GM23338 (cell line): ENCODE measurements around the gene PRKCI. TPM values are rescaled to one million over a fixed set of nuclear protein-coding genes. Genes with fewer than 3 reads are reported as not detected.

ENCODE experiments used
- ATAC-seq: fragments of 200-7000 bp; cut with Tn5 transposase; 3 replicates; pipeline ENCODE4 v1.9.1; 2020
- DNase-seq: peaks from one replicate; pipeline ENCODE4 v3.0.0-alpha.2; 2015; ENCODE audit warnings: low spot score
- H2AFZ ChIP-seq: fragments of 200-600 bp; sonication (generic); 2 replicates; pipeline ENCODE4 v1.8.0; 2016; ENCODE audit warnings: antibody characterized with exemption, mild to moderate bottlenecking, moderate library complexity
- H3F3A ChIP-seq: fragments of 200-600 bp; sonication (generic); replicated peaks from 2 replicates; pipeline ENCODE4 v1.8.0; 2017; ENCODE audit warnings: antibody characterized with exemption, mixed run types, low read depth
- H3K27ac ChIP-seq: fragments of 200-600 bp; sonication (generic); 2 replicates; pipeline ENCODE4 v1.6.1; 2016; ENCODE audit warnings: low read depth
- H3K27me3 ChIP-seq: fragments of 200-600 bp; sonication (generic); 2 replicates; pipeline ENCODE4 v1.8.0; 2016; ENCODE audit warnings: mild to moderate bottlenecking, mixed run types, moderate library complexity; ENCODE audit not compliant: insufficient read depth
- H3K36me3 ChIP-seq: fragments of 200-600 bp; sonication (generic); 2 replicates; pipeline ENCODE4 v1.8.0; 2016; ENCODE audit warnings: mild to moderate bottlenecking; ENCODE audit not compliant: insufficient read depth
- H3K4me1 ChIP-seq: fragments of 200-600 bp; sonication (generic); 2 replicates; pipeline ENCODE4 v1.8.0; 2016; ENCODE audit warnings: mild to moderate bottlenecking, moderate library complexity; ENCODE audit not compliant: insufficient read depth
- H3K4me2 ChIP-seq: fragments of 200-600 bp; sonication (generic); 2 replicates; pipeline ENCODE4 v1.7.1; 2017; ENCODE audit warnings: mixed run types
- H3K4me3 ChIP-seq: fragments of 200-600 bp; sonication (generic); 2 replicates; pipeline ENCODE4 v1.6.1; 2016; ENCODE audit warnings: mixed run types
- H3K79me2 ChIP-seq: fragments of 200-600 bp; sonication (generic); replicated peaks from 2 replicates; pipeline ENCODE4 v1.8.0; 2017; ENCODE audit warnings: mild to moderate bottlenecking; ENCODE audit not compliant: insufficient read depth
- H3K9me2 ChIP-seq: fragments of 200-600 bp; sonication (generic); 2 replicates; pipeline ENCODE4 v1.8.0; 2017; ENCODE audit not compliant: insufficient read depth
- H4K20me1 ChIP-seq: fragments of 200-600 bp; sonication (generic); replicated peaks from 2 replicates; pipeline ENCODE4 v1.8.0; 2017; ENCODE audit warnings: mild to moderate bottlenecking; ENCODE audit not compliant: insufficient read depth
- H3K27ac Mint-ChIP-seq: 2 replicates; pipeline ENCODE4 v1.8.0; 2020; ENCODE audit warnings: inconsistent platforms, mild to moderate bottlenecking, moderate library complexity, mixed read lengths
- H3K27me3 Mint-ChIP-seq: 3 replicates; pipeline ENCODE4 v1.8.0; 2022; ENCODE audit warnings: low read depth, mild to moderate bottlenecking, moderate library complexity, mixed read lengths, inconsistent platforms; ENCODE audit not compliant: insufficient read depth, poor library complexity
- H3K36me3 Mint-ChIP-seq: 3 replicates; pipeline ENCODE4 v1.8.0; 2021; ENCODE audit warnings: low read depth, mild to moderate bottlenecking, inconsistent platforms, moderate library complexity, mixed read lengths
- H3K4me1 Mint-ChIP-seq: 3 replicates; pipeline ENCODE4 v1.8.0; 2020; ENCODE audit warnings: mild to moderate bottlenecking, inconsistent platforms, mixed read lengths
- H3K4me3 Mint-ChIP-seq: 3 replicates; pipeline ENCODE4 v1.8.0; 2021; ENCODE audit warnings: moderate library complexity, mild to moderate bottlenecking, inconsistent platforms, mixed read lengths
- H3K9me3 Mint-ChIP-seq: 3 replicates; pipeline ENCODE4 v1.8.0; 2020; ENCODE audit warnings: moderate library complexity, mild to moderate bottlenecking, inconsistent platforms, mixed read lengths
- CREB1 ChIP-seq: fragments of 250-450 bp; sonication (Bioruptor Pico); IDR thresholded peaks from 2 replicates; pipeline ENCODE4 v1.5.0; 2020; ENCODE audit warnings: low read depth, mild to moderate bottlenecking, moderate library complexity
- EZH2 ChIP-seq: fragments of 200-600 bp; sonication (generic); IDR thresholded peaks from one replicate; pipeline ENCODE4 v1.8.0; 2017; ENCODE audit warnings: antibody characterized with exemption, mild to moderate bottlenecking, low read depth; ENCODE audit not compliant: unreplicated experiment
- EZH2phosphoT487 ChIP-seq: fragments of 200-600 bp; sonication (generic); IDR thresholded peaks from one replicate; pipeline ENCODE4 v1.8.1; 2018; ENCODE audit warnings: antibody characterized with exemption; ENCODE audit not compliant: unreplicated experiment
- JUNB ChIP-seq: IDR thresholded peaks from one replicate; pipeline ENCODE4 v1.6.1; 2016; ENCODE audit warnings: antibody characterized with exemption; ENCODE audit not compliant: unreplicated experiment
- ZNF114 ChIP-seq: fragments of 250-450 bp; sonication (Bioruptor Pico); IDR thresholded peaks from 2 replicates; pipeline ENCODE4 v1.5.0; 2020; ENCODE audit warnings: mild to moderate bottlenecking, moderate library complexity
- ZNF331 ChIP-seq: fragments of 250-450 bp; sonication (Bioruptor Pico); IDR thresholded peaks from 2 replicates; pipeline ENCODE4 v1.5.0; 2020; ENCODE audit warnings: low read depth, mild to moderate bottlenecking, moderate library complexity
- ZNF462 ChIP-seq: fragments of 250-450 bp; sonication (Bioruptor Pico); IDR thresholded peaks from 2 replicates; pipeline ENCODE4 v1.5.0; 2020; ENCODE audit warnings: mild to moderate bottlenecking, moderate library complexity
- polyA plus RNA-seq: library from polyadenylated mRNA; unstranded; fragments of >200 nt; fragmentation: Nextera tagmentation; extraction: Ambion mirVana; gene quantifications from 2 replicates; pipeline ENCODE4 v1.2.1, GENCODE V29; 2016
- total RNA-seq: library from RNA; depleted of rRNA; stranded (reverse); fragments of >200 nt; shearing (Covaris generic); gene quantifications from 2 replicates; pipeline ENCODE4 v1.2.3, GENCODE V29; 2014
- TF ChIP-seq, protein P1 (sequence below): IDR thresholded peaks from one replicate; pipeline ENCODE4 v1.6.1; 2018; ENCODE audit warnings: antibody characterized with exemption; ENCODE audit not compliant: unreplicated experiment
- TF ChIP-seq, protein P2 (sequence below), 2 experiments: fragments of 200-600 bp in 1 of 2; sonication (generic) in 1 of 2; conservative IDR thresholded peaks; 2 replicates each; pipeline versions ENCODE4 v1.5.1 to v1.6.1; 2016 to 2017; ENCODE audit warnings: antibody characterized with exemption in 2 of 2, low read depth in 2 of 2, mild to moderate bottlenecking in 2 of 2, moderate library complexity in 1 of 2
- TF ChIP-seq, protein P3 (sequence below): IDR thresholded peaks from 2 replicates; pipeline ENCODE4 v1.6.1; 2016; ENCODE audit warnings: antibody characterized with exemption

The PRKCI gene
- total and polyA plus RNA-seq, 2 experiments from 2014 or later, result 58.0 to 119 TPM

- no peaks in the 10 kb centered on the region for H3K79me2 ChIP-seq
- no peaks in the 10 kb centered on the region for H3K27me3 ChIP-seq
- peaks cover 12% of the 10 kb centered on the region for H3K4me1 ChIP-seq
- H3K4me3 ChIP-seq, result no peak overlapping the region
- H4K20me1 ChIP-seq, result no peaks in the 10 kb centered on the region
- Mint-ChIP-seq H3K27ac (no peak overlapping the region), H3K36me3 (peaks cover 2% of the 10 kb centered on the region; the same call in 2 of the 3 replicates), H3K4me1 (peaks cover 11% of the 10 kb centered on the region), H3K9me3 (no peaks in the 10 kb centered on the region), H3K27me3 (peaks cover 7% of the 10 kb centered on the region), H3K4me3 (no peak overlapping the region)
- TF ChIP-seq JUNB (no peak), ZNF462 (CRISPR knock-in tag) (no peak), EZH2 (no peak), ZNF331 (CRISPR knock-in tag) (no peak), CREB1 (no peak), EZH2phosphoT487 (no peak), ZNF114 (no peak)
- TF ChIP-seq, protein P1, sequence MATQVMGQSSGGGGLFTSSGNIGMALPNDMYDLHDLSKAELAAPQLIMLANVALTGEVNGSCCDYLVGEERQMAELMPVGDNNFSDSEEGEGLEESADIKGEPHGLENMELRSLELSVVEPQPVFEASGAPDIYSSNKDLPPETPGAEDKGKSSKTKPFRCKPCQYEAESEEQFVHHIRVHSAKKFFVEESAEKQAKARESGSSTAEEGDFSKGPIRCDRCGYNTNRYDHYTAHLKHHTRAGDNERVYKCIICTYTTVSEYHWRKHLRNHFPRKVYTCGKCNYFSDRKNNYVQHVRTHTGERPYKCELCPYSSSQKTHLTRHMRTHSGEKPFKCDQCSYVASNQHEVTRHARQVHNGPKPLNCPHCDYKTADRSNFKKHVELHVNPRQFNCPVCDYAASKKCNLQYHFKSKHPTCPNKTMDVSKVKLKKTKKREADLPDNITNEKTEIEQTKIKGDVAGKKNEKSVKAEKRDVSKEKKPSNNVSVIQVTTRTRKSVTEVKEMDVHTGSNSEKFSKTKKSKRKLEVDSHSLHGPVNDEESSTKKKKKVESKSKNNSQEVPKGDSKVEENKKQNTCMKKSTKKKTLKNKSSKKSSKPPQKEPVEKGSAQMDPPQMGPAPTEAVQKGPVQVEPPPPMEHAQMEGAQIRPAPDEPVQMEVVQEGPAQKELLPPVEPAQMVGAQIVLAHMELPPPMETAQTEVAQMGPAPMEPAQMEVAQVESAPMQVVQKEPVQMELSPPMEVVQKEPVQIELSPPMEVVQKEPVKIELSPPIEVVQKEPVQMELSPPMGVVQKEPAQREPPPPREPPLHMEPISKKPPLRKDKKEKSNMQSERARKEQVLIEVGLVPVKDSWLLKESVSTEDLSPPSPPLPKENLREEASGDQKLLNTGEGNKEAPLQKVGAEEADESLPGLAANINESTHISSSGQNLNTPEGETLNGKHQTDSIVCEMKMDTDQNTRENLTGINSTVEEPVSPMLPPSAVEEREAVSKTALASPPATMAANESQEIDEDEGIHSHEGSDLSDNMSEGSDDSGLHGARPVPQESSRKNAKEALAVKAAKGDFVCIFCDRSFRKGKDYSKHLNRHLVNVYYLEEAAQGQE, result no peak
- TF ChIP-seq, protein P2, sequence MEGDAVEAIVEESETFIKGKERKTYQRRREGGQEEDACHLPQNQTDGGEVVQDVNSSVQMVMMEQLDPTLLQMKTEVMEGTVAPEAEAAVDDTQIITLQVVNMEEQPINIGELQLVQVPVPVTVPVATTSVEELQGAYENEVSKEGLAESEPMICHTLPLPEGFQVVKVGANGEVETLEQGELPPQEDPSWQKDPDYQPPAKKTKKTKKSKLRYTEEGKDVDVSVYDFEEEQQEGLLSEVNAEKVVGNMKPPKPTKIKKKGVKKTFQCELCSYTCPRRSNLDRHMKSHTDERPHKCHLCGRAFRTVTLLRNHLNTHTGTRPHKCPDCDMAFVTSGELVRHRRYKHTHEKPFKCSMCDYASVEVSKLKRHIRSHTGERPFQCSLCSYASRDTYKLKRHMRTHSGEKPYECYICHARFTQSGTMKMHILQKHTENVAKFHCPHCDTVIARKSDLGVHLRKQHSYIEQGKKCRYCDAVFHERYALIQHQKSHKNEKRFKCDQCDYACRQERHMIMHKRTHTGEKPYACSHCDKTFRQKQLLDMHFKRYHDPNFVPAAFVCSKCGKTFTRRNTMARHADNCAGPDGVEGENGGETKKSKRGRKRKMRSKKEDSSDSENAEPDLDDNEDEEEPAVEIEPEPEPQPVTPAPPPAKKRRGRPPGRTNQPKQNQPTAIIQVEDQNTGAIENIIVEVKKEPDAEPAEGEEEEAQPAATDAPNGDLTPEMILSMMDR (conservative IDR thresholded peaks at IDR 0.05; ENCODE audit: low read depth in 2 of 2), result no peak
- TF ChIP-seq, protein P3, sequence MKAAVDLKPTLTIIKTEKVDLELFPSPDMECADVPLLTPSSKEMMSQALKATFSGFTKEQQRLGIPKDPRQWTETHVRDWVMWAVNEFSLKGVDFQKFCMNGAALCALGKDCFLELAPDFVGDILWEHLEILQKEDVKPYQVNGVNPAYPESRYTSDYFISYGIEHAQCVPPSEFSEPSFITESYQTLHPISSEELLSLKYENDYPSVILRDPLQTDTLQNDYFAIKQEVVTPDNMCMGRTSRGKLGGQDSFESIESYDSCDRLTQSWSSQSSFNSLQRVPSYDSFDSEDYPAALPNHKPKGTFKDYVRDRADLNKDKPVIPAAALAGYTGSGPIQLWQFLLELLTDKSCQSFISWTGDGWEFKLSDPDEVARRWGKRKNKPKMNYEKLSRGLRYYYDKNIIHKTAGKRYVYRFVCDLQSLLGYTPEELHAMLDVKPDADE, result no peak
- ATAC-seq (no peak), DNase-seq (no peak)
- no peak overlapping the region for H3K27ac ChIP-seq
- no peak overlapping the region for H3K4me2 ChIP-seq
- 0 out of 2 replicates have a peak, but pooled peaks cover 3% of the 10 kb centered on the region for H3F3A ChIP-seq
- H3K9me2 ChIP-seq, result no peaks in the 10 kb centered on the region
- H3K36me3 ChIP-seq, result peaks cover 11% of the 10 kb centered on the region; the same call in 1 of the 2 replicates
- H2AFZ ChIP-seq, result no peak overlapping the region
Observed at GRCh38 chr3:170306015-170306414, 83.8 kb downstream of the PRKCI start.
